Caco-2 (cell line): ENCODE results near the gene SUPT6H. TPM values are rescaled to one million over a fixed set of nuclear protein-coding genes. Genes with fewer than 3 reads are reported as not detected.

ENCODE experiments used
- Bru-seq: library from RNA; stranded (reverse); fragments of 400-500 nt; gene quantifications from one replicate; lab custom pipeline; 2021; lab: Mats Ljungman, UMichigan
- BruChase-seq, 2 experiments: library from RNA; stranded (reverse); fragments of 400-500 nt; gene quantifications; one replicate each; lab custom pipeline; 2021; lab: Mats Ljungman, UMichigan
- BruUV-seq: library from RNA; stranded (reverse); fragments of 400-500 nt; replicated peaks from 2 replicates; lab custom pipeline; 2021; lab: Mats Ljungman, UMichigan
- CTCF ChIA-PET: fragments of 300-600 bp; sonication (Branson Sonifier 250); formaldehyde crosslinking; loops from one replicate; lab custom pipeline; 2022; ENCODE audit warnings: antibody characterized with exemption; lab: Charles Lee
- POLR2A ChIA-PET: fragments of 300-600 bp; sonication (Branson Sonifier 250); formaldehyde crosslinking; loops from one replicate; lab custom pipeline; 2022; ENCODE audit warnings: antibody characterized with exemption; lab: Charles Lee
- DNase-seq, 2 experiments: peaks; one replicate each; pipeline versions ENCODE4 v3.0.0 to v3.0.0-alpha.2; 2020 to 2022
- H3K27me3 ChIP-seq: replicated peaks from 2 replicates; pipeline ENCODE4 v1.6.0; 2011; ENCODE audit warnings: low read length; ENCODE audit not compliant: control insufficient read depth, insufficient read depth
- H3K36me3 ChIP-seq: 2 replicates; pipeline ENCODE4 v1.5.1; 2011; ENCODE audit warnings: low read length; ENCODE audit not compliant: control insufficient read depth, insufficient read depth
- H3K4me1 ChIP-seq: fragments of 250-450 bp; sonication (Bioruptor Pico); 2 replicates; pipeline ENCODE4 v1.5.1; 2020; ENCODE audit warnings: mild to moderate bottlenecking
- H3K4me3 ChIP-seq: 2 replicates; pipeline ENCODE4 v1.5.1; 2011; ENCODE audit warnings: low read depth, mild to moderate bottlenecking, control low read depth, low read length
- H3K9me3 ChIP-seq: fragments of 250-450 bp; sonication (Bioruptor Pico); 2 replicates; pipeline ENCODE4 v1.5.1; 2020; ENCODE audit warnings: mild to moderate bottlenecking, moderate library complexity
- H3K27ac Mint-ChIP-seq: one replicate; pipeline ENCODE4 v1.8.0; 2022; ENCODE audit warnings: mixed read lengths; ENCODE audit not compliant: unreplicated experiment
- H3K27me3 Mint-ChIP-seq: one replicate; pipeline ENCODE4 v1.8.0; 2022; ENCODE audit warnings: mixed read lengths; ENCODE audit not compliant: insufficient read depth, unreplicated experiment
- H3K36me3 Mint-ChIP-seq: one replicate; pipeline ENCODE4 v1.8.0; 2022; ENCODE audit warnings: mild to moderate bottlenecking, mixed read lengths; ENCODE audit not compliant: insufficient read depth, unreplicated experiment
- H3K4me1 Mint-ChIP-seq: one replicate; pipeline ENCODE4 v1.8.0; 2022; ENCODE audit warnings: low read depth, mixed read lengths; ENCODE audit not compliant: unreplicated experiment
- H3K4me3 Mint-ChIP-seq: one replicate; pipeline ENCODE4 v1.8.0; 2022; ENCODE audit warnings: mild to moderate bottlenecking, moderate library complexity, mixed read lengths; ENCODE audit not compliant: unreplicated experiment
- H3K9me3 Mint-ChIP-seq: one replicate; pipeline ENCODE4 v1.8.0; 2022; ENCODE audit warnings: mixed read lengths; ENCODE audit not compliant: unreplicated experiment
- intact Hi-C: fragments of 100-400 bp; cut with micrococcal nuclease; formaldehyde crosslinking; loops from one replicate; pipeline ENCODE4 v1.10.0; 2022; ENCODE audit not compliant: unreplicated experiment
- long read RNA-seq: library from polyadenylated mRNA; stranded (forward); transcript quantifications from one replicate; pipeline ENCODE4 v2.0.0, GENCODE V29; 2022
- total RNA-seq: library from RNA; stranded (reverse); gene quantifications from 2 replicates; pipeline ENCODE4 v1.2.3, GENCODE V29; 2022
- TF ChIP-seq, protein P1 (sequence below), 2 experiments: fragments of 200-600 bp in 1 of 2; IDR thresholded peaks; 1 replicate in 1 of 2; 2 replicates in 1 of 2; pipeline versions ENCODE4 v1.5.1 to v1.8.0; 2011 to 2022; ENCODE audit warnings: antibody characterized with exemption in 1 of 2, control low read depth in 1 of 2, inconsistent platforms in 1 of 2, low read depth in 1 of 2, low read length in 1 of 2, mild to moderate bottlenecking in 1 of 2, moderate library complexity in 1 of 2; ENCODE audit not compliant: insufficient read depth in 1 of 2, severe bottlenecking in 1 of 2, unreplicated experiment in 1 of 2

Gene SUPT6H
- 127 and 129 TPM in 2 replicates for total RNA-seq
- percentile 93 among the genes with signal in this experiment for Bru-seq, nascent RNA
- percentile 94 among the genes with signal in this experiment for BruChase-seq, experiment 1, labeled RNA remaining after a 2-hour chase
- percentile 96 among the genes with signal in this experiment for BruChase-seq, experiment 2, labeled RNA remaining after a 6-hour chase
- long read RNA-seq, full-length matches to known transcripts: 28 of 78 reads
- long read RNA-seq, partial matches to known transcripts: 39 of 78 reads
- long read RNA-seq, other reads (novel, unspliced or antisense): 11 of 78 reads

DNA sequence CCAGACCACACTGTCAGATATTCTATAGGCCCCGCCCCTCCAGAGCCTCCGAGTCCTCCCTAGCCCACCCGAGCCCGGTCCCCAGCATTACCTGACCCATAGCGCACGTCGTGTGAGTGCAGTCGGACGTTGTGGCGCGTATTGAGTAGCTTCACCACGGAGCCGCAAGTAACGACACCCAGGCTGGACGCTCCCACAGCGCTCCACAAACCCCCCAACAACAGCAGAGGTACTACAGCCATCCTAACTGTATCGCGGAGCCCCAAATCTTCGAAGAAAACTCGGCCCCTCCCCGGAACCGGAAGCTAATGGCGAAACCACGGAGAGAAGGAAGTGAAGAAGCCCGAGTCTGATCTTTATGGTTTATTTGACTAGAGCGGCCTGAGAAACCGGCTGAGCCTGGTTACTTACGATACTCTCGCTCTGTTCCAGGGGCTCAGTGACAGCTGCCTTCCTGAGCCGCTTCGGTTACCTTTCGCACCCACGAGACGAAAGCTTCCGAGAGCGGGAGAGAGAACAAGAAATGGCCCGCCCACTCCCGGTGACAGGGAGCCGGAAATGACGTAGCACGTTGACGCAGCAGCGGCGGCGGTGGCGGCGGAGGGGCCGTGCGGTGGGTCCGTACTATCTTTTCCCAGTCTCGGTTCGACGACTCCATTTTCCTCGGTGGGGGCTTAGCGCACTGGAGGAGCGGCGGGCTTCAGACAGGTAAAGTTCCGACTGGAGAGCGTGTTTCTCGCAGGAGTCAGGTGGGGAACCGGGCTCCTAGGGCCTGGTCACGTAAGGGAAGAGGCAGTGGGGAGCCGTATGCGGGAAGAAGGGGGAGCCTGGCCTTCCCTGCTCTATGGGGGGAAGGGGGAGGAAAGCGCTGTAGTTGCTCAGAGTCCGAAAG lies at the start of gene SUPT6H, which contains the start of gene SDF2:
TSS of gene SUPT6H (plus strand) at position 571 of the 892 bp plus-strand sequence. CDS start 11,197 bp downstream, outside the sequence.
TSS of gene SDF2 (minus strand) at position 272 of the 892 bp plus-strand sequence. CDS start at position 242, 30 bp downstream.
- DNase-seq: peak; percentile 91 to 94
- Histone ChIP-seq H3K36me3 (peaks cover 2% of the 10 kb centered on the region; the same call in 1 of the 2 replicates), H3K27me3 (no peaks in the 10 kb centered on the region), H3K9me3 (no peaks in the 10 kb centered on the region), H3K4me1 (peaks cover 14% of the 10 kb centered on the region; the same call in 1 of the 2 replicates), H3K4me3 (peak within 1 kb of the TSS; percentile 80)
- Mint-ChIP-seq H3K36me3 (peaks cover 71% of the 10 kb centered on the region), H3K9me3 (no peaks in the 10 kb centered on the region), H3K4me1 (peaks cover 31% of the 10 kb centered on the region), H3K27ac (peak within 1 kb of the TSS; percentile 95), H3K4me3 (peak within 1 kb of the TSS; percentile 89), H3K27me3 (no peaks in the 10 kb centered on the region)
- intact Hi-C loops: loop anchor here (1.0 kb wide), 2 partner anchors 17 to 36 kb away; partner anchors contain the start of gene BLTP2
- POLR2A ChIA-PET: interaction anchor here (0.6 to 2.2 kb wide), 20 partner anchors 9 to 290 kb away, joined by 3 to 27 read pairs (median 5); partner anchors contain the start of genes ALDOC, BLTP2, FAM222B and NEK8
- BruUV-seq: no TSS peak
- CTCF ChIA-PET: interaction anchor here (0.9 to 2.5 kb wide), 7 partner anchors 9 to 88 kb away, joined by 3 to 26 read pairs (median 5); partner anchors contain the start of genes BLTP2, RPL23A and TLCD1
- TF ChIP-seq, protein P1, sequence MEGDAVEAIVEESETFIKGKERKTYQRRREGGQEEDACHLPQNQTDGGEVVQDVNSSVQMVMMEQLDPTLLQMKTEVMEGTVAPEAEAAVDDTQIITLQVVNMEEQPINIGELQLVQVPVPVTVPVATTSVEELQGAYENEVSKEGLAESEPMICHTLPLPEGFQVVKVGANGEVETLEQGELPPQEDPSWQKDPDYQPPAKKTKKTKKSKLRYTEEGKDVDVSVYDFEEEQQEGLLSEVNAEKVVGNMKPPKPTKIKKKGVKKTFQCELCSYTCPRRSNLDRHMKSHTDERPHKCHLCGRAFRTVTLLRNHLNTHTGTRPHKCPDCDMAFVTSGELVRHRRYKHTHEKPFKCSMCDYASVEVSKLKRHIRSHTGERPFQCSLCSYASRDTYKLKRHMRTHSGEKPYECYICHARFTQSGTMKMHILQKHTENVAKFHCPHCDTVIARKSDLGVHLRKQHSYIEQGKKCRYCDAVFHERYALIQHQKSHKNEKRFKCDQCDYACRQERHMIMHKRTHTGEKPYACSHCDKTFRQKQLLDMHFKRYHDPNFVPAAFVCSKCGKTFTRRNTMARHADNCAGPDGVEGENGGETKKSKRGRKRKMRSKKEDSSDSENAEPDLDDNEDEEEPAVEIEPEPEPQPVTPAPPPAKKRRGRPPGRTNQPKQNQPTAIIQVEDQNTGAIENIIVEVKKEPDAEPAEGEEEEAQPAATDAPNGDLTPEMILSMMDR (IDR thresholded peaks at IDR 0.05; ENCODE audit: insufficient read depth in 1 of 2, low read depth in 1 of 2, low read length in 1 of 2, severe bottlenecking in 1 of 2, unreplicated experiment in 1 of 2): no peak

DNA sequence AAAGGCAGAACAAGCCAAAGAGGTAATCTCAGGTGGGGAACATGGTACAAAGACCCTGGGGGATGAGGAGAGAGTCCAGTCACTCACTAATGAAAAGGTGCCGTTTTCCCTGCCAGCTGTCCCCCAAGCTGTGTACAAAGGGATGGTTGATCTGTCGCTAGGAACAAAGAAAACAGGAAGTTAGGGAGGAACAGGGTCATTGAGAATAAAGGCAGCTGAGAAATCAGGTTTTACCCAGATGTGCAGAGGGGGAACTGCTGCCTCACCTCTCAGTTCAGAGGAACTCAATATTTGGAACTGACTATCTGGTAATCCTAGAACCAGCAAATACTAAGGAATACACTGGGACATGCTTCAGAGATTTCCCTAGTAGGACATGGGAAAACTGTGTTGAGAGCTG lies 49.5 kb upstream of the SUPT6H start:
- Mint-ChIP-seq H3K4me3 (no peak overlapping the region), H3K27me3 (no peaks in the 10 kb centered on the region), H3K27ac (no peak overlapping the region), H3K9me3 (no peaks in the 10 kb centered on the region), H3K4me1 (peaks cover 9% of the 10 kb centered on the region), H3K36me3 (peaks cover 50% of the 10 kb centered on the region)
- Histone ChIP-seq H3K27me3 (no peaks in the 10 kb centered on the region), H3K9me3 (no peaks in the 10 kb centered on the region), H3K4me1 (no peaks in the 10 kb centered on the region), H3K4me3 (no peak overlapping the region), H3K36me3 (peaks cover 2% of the 10 kb centered on the region; the same call in 1 of the 2 replicates)
- intact Hi-C loops: loop anchor here (2.0 kb wide), 1 partner anchor 64 kb away; no protein-coding TSS in a partner anchor
- no peak for DNase-seq
- TF ChIP-seq, protein P1 (IDR thresholded peaks at IDR 0.05; ENCODE audit: insufficient read depth in 1 of 2, low read depth in 1 of 2, low read length in 1 of 2, severe bottlenecking in 1 of 2, unreplicated experiment in 1 of 2): no peak
- ChIA-PET CTCF (interaction anchor here (0.6 to 1.4 kb wide), 3 partner anchors 13 to 723 kb away, joined by 3 read pairs; no protein-coding TSS in a partner anchor), POLR2A (no interaction called here)
- no TSS peak for BruUV-seq
